Panc1 (cell line): ENCODE measurements around the gene OSGIN1.

ENCODE experiments used
- CTCF ChIP-seq: fragments of 450-650 bp; IDR thresholded peaks from 2 replicates; pipeline ENCODE4 v1.5.1; 2017; ENCODE audit warnings: mild to moderate bottlenecking
- POLR2AphosphoS5 ChIP-seq: IDR thresholded peaks from 2 replicates; pipeline ENCODE4 v1.6.1; 2012; ENCODE audit warnings: mild to moderate bottlenecking, low read depth, low read length, moderate library complexity
- REST ChIP-seq, 2 experiments: IDR thresholded peaks; 2 replicates each; pipeline ENCODE4 v1.6.1; 2011 to 2012; ENCODE audit warnings: low read depth in 2 of 2, control low read depth in 1 of 2, low read length in 1 of 2, mild to moderate bottlenecking in 1 of 2, moderate library complexity in 1 of 2; ENCODE audit not compliant: insufficient read depth in 1 of 2
- SIN3A ChIP-seq: IDR thresholded peaks from 2 replicates; pipeline ENCODE4 v1.6.1; 2012; ENCODE audit warnings: low read depth, mild to moderate bottlenecking, low read length, moderate library complexity, borderline replicate concordance; ENCODE audit not compliant: insufficient read depth

GRCh38 chr16:83940630-83941378 is 12.2 kb upstream of the OSGIN1 start:
- TF ChIP-seq CTCF = no peak
- TF ChIP-seq REST (IDR thresholded peaks at IDR 0.05; ENCODE audit: insufficient read depth in 1 of 2, low read depth in 2 of 2, low read length in 1 of 2) = no peak
- no peak for TF ChIP-seq POLR2AphosphoS5
- no peak for TF ChIP-seq SIN3A
